ENCODE results near the gene CEP128.
A peak's percentile ranks its signal among the peaks of the same experiment; 100 is the strongest.
"Not testable (repeated sequence)": the region's sequence is repeated elsewhere in the genome, so short reads cannot be mapped to it uniquely, and the experiment has no call there.

CEP128 gene

DNA sequence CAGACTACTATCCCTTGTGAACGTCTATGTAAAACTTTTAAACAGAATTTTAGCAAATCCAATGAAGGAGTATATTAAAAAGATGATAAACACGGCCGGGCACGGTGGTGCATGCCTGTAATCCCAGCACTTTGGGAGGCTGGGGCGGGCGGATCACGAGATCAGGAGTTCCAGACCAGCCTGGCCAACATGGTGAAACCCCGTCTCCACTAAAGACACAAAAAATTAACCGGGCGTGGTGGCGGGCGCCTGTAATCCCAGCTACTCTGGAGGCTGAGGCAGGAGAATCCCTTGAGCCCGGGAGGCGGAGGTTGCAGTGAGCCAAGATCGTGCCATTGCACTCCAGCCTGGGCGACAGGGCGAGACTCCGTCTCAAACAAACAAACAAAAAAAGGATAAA, 11.7 kb upstream of the CEP128 start:
- DNase-seq (ENCODE audit: low spot score), result not testable (repeated sequence)

DNA sequence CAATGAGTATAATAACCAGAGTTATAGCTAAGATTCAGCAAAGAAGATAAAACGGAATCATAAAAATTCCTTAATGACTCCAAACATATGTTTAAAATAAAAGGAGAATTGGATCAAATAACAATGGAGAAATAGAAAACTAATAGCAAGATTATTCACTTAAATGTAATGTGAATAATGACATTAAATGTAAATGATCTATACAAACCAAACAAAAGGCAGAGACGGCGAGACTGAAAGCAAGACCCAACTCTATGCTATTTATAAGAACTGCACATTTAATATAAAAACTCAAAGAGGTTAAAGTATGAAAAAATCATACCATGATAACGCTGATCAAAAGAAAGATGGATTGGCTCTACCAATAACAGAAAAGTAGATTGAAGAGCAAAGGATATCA, 10.0 kb upstream of the CEP128 start:
- no peak for DNase-seq (ENCODE audit: low spot score)

GRCh38 chr14:80948291-80948690, 6.8 kb upstream of the CEP128 start:
- no peak for DNase-seq (ENCODE audit: low spot score)

GRCh38 chr14:80946797-80947196, 5.3 kb upstream of the CEP128 start:
- no peak for DNase-seq (ENCODE audit: low spot score)

DNA sequence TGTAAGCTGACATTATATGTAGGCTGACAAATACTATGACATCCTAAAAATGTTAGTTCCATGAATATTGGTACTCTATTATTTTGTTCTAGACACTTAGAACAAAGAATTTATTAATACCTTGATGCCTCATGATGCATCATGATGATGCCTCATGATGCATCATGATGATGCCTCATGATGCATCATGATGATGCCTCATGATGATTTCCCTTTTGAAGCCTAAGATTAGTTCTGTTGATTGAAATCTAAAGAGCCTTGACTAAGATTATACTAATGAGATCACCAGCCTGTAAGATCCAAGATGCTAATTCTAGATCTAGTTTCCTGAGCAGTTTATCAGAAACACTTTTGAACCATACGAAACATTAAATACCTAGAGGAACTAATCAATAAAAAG, 4.6 kb upstream of the CEP128 start:
- no peak for DNase-seq (ENCODE audit: low spot score)

GRCh38 chr14:80944861-80945617, 3.5 kb upstream of the CEP128 start:
- DNase-seq (ENCODE audit: low spot score), result no peak

GRCh38 chr14:80942191-80942600, 658 bp upstream of the CEP128 start:
- no peak for DNase-seq (ENCODE audit: low spot score)

- no peak for DNase-seq (ENCODE audit: low spot score)
Measured at GRCh38 chr14:80940146-80940545, 1.4 kb downstream of the CEP128 start.

GRCh38 chr14:80933686-80934085, 7.9 kb downstream of the CEP128 start:
- DNase-seq (ENCODE audit: low spot score), result no peak

DNA sequence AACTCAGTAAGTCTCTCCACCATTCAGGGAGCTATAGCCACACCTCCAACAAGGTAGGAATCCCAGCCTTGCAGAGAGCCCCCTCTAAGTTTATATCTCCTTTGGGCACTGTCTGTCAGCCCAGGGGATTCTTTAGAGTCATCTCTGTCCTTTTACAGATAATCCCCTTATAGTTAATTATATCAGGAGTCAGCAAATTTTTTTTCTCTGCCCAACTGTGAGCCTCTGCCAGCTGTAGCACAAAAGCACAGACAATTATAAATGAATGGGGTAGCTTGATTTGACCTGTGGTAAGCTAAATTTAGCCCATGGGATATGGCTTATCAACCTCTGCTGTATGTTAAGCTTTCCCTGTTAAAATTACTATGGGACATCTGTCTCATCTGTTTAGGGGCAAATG, 8.3 kb downstream of the CEP128 start:
- DNase-seq (ENCODE audit: low spot score), result no peak

DNA sequence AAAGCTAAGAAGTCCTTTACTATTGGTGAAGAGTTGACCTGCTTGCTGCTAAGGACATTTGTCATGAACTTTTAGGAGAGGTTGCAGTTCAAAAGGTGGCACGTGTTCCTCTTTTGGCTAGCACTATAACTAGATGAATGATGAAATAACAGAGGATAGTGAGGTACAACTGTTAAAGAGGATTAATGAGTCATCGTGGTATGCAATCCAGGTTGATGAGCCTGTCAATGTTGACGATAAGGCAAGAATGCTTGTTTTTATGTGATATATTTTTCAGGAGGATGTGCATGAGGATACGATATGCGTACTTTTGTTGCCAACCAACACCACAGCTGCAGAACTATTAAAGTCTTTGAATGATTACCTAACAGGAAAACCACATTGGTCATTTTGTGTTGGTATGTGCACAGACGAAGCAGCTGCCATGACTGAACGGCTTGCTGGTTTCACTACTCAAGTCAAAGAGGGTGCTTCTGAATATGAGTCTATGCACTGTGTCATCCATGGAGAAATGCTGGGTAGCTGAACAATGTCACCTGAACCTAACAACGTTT, 10.6 kb downstream of the CEP128 start:
- peak; percentile 61 for DNase-seq (ENCODE audit: low spot score)

DNA sequence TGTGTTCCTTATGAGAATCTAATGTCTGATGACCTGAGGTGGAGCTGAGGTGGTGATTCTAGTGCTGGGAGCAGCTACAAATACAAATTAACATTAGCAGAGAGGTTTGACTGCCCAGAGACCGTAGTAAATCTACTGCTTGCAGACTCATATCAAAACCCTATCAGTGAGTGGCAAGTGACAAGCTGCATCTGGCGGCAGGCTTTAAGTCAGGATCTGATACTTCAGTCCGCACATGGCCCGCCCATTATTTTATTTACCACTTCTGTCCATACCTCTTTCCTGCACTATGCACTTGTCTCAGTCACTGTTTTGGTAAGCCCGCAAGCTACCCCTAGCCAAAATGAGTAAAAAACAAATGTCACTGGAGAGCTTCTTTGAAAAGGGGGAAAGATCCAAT, 11.4 kb downstream of the CEP128 start:
- DNase-seq (ENCODE audit: low spot score), result no peak

GRCh38 chr14:80927083-80927989, 14.2 kb downstream of the CEP128 start:
- no peak for DNase-seq (ENCODE audit: low spot score)

GRCh38 chr14:80926397-80927082, 15.0 kb downstream of the CEP128 start:
- DNase-seq (ENCODE audit: low spot score), result peak; percentile 60

GRCh38 chr14:80924365-80925103, 17.0 kb downstream of the CEP128 start:
- DNase-seq (ENCODE audit: low spot score), result no peak

- DNase-seq (ENCODE audit: low spot score), result no peak
Measured at GRCh38 chr14:80923368-80923767, 18.2 kb downstream of the CEP128 start.

- no peak for DNase-seq (ENCODE audit: low spot score)
Measured at GRCh38 chr14:80919622-80920021, 21.9 kb downstream of the CEP128 start.

DNA sequence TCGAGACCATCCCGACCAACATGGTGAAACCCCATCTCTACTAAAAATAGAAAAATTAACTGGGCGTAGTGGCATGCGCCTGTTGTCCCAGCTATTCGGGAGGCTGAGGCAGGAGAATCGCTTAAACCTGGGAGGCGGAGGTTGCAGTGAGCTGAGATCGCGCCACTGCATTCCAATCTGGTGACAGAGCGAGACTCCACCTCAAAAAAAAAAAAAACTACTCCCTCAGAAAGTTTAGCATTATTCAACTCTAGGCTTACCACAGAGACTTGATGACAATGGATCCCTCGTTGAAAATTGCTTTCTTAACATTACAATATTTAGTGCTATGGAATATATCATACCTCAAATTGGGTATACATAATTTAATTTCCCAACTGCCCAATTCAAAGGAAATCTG, 29.5 kb downstream of the CEP128 start:
- not testable (repeated sequence) for DNase-seq (ENCODE audit: low spot score)

DNA sequence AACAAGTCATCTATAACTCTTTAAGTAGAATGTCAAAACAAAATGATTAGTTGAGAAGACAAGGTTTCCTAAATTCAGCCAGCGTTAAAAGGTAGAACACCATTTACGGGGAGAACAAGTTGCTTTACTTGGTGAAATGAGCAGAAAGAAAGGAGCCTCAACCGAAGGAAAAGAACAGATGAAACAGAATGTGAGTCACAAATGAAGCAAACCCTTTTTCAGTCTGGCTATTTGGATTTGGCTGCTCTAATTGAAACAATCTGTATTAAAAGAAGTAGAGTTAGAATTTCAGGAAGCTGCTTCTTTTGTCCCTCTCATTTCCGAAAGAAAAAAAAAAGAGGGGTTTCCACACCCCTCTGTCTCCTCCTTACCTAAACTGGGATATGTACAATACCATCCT, 34.6 kb downstream of the CEP128 start:
- DNase-seq (ENCODE audit: low spot score), result peak; percentile 58

DNA sequence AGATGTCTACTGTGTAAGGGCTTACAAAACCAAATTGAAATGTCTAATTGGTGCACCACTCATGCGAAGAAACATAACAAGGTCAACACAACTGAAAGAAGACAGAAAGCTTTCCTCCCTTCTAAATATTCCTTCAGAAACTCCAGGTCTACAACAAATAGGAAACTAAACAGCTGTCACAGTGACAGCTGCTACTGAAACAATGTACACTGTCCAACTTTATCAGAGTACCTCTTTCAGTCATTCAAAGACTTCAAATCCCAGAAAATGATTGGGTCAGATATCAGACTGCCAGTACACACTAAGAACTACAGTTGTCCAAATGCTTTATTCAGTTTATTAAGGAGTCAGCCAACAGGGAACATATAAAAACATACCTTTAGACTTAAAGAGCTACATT, 35.2 kb downstream of the CEP128 start:
- no peak for DNase-seq (ENCODE audit: low spot score)

DNA sequence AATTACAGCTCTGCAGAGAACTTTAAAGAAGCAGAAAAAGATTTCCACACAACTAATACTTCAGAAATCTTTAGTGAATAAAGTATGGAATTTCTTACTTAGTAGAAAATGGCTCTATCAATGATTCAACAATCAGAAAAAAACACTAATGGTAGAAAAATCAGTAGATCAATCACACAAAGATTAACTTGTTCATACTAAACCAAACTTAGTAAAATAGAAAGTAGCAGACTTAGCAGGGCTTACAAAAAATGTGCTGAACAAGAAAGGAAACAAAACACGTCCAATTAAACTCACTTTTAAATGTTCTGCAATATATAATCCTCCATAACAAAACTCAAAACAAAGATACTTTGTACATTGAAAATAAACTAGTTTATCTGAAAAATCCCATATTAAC, 38.9 kb downstream of the CEP128 start:
- no peak for DNase-seq (ENCODE audit: low spot score)

- DNase-seq (ENCODE audit: low spot score), result no peak
Measured at GRCh38 chr14:80901822-80902221, 39.7 kb downstream of the CEP128 start.

All from AG08395 (cell line).